Stimulated activated CD8-positive, alpha-beta memory T cell treated with anti-CD3 and anti-CD28 coated beads, Interleukin-2, amount 100 ng/mL, for 1 hour (primary cell): ENCODE results near the gene ZDHHC3.
"Not testable (repeated sequence)": the region's sequence is repeated elsewhere in the genome, so short reads cannot be mapped to it uniquely, and the experiment has no call there.

Source experiments
- DNase-seq, 2 donors: peaks; one replicate each; pipeline ENCODE4 v3.0.0-alpha.2; 2020; ENCODE audit warnings: low read depth in 2 of 2

Gene ZDHHC3

DNA sequence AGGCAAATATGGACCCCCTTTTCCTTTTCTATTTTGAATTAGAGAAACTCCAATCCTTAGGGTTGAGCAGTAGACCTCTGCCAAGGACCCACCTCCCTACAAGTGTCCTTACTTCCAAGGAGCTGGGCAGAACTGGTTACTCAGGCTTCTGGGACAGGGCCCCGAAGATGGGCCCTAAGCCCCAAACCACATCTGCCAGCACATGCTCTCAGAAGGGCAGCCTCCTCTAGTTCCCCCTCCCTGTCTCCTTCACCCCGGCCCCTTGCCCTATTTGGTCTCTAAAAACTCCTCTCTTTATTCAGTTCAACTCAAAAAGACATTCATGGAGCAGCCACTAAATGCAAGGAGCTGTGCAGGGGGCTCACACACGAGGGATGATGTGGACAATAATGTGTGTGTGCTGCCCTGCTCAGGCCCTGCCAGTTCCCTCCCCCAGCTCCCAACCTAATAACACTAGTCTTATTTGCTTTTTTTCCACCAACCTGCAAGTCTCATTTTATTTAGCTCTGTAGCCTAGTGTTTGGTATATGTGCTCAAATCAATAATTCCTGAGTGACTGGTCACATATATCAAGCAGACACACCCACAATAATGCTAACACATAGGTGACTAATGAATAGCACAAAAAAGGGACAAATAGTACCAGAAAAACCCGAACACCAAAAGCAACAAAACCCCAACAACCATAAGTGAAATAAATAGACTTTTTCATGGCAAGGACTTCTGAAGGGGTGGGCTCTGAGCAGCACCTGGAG is 12.2 kb downstream of the ZDHHC3 start:
- no peak for DNase-seq

DNA sequence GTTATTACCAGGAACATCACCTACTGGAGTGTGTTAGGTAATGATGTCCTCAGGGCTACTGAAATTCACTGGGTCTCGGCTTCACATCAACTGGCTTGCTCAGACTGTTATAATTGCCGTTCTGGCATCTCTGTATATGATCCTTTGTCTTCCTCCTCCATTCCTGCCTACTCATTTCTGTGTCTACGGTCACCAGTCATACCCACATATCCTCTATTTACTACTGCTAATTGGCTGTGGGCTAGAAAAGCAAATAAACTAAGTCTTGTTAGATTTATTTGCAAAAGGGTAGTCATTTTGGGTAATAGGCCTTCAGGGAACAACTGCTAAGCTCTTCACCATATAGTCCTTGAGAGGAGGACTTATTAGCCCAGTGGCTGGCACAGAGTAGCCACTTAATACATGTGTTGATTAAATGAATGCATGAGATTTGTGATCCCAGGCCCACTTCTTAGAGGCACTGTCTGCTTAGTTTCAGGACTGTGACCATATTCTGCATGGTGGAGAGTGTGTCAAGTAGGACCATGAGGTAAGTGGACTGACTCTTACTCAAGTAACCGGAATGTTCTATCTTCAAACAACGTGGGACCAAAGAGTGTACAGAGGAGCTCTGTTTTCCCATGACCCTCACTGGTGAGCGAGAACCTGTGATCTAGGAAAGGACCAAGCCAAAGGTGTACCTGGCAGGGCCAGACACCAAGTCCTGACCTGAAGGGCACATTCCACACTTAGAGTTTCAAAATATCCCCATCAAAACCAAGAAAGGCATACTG is 13.2 kb downstream of the ZDHHC3 start:
- DNase-seq = no peak

DNA sequence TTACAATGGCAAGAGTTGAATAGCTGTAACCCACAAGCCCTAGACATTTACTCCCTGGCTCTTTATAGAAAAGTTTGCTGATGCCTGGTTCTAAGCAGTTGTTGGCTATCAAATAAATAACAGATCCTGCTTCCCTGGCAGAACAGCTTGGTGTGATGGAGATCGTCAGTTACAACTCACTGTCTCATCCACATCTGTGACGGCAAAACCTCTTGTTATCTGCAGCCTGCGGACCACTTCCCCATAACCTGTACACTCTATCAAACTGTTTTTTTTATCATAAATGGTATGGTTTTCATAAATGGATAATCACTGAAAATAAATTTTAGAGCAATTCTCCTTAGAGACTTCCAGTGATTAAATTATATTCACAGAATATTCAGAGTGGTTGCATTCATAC is 14.1 kb downstream of the ZDHHC3 start:
- no peak for DNase-seq

DNA sequence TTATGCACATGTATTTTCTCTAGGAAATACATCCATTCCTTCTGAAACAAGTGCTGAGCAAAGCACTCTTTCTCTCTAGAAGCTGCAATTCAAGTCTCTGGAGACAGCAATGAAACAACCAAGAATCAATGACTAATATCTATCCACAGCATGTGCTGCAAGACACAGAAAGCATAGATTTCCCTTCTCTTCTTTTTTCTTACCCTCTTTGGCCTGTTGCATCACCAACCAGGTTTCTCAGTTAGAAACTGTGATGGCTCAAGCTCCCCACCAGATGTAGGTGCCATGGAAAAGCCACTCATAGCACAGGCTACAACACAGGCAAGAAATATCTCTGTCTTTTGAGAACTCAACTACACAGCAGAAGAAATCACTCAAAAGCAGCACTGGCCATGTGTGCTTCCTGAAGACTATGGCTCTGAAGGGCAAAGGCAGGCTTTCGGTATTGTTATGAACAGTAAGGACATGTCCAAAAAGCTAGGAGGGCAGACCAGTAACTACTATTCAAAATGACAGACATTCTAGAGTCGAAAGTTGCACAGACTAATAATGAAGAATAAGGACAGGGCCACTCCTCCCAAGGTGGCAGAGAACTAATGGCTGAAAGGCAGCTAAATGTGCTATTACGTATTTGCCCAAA is 15.5 kb downstream of the ZDHHC3 start:
- DNase-seq = no peak

DNA sequence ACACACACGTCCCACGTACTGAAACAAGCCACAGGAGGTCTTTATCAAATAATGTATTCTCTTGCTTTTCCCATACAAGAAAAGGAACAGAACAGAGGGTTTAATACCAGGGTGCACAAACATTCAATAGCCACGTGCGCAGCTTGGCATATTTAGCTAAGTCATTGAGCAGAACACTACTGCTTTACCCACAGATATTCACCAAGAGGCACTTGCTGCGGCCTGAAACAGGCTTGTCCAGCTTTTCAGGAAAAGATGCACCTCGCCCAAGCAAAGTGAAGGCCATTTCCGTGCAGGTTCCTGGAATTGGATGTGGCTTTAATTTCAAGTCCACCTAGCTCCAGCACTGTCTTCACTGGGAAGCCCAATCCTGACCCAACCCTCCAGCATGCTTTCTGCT is 17.6 kb downstream of the ZDHHC3 start:
- DNase-seq = no peak

DNA sequence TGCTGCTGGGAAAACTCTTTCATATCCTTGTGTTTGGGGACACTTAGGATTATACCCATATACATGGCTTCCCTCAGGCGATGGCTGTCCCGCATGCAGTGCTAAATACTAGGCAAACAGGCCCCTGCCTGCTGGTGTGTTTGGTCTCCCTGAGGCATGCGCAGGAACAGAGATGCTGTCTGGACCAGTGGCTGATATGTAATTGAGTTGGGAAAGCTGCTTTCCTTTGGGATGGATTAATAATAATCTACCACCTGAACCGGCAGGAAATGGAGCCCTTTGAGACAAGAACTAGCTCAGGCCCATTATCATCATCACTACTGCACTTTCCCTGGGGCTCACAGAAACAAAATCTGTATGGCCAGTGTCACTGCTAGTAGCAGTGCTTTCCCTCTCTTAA is 18.0 kb downstream of the ZDHHC3 start:
- no peak for DNase-seq

DNA sequence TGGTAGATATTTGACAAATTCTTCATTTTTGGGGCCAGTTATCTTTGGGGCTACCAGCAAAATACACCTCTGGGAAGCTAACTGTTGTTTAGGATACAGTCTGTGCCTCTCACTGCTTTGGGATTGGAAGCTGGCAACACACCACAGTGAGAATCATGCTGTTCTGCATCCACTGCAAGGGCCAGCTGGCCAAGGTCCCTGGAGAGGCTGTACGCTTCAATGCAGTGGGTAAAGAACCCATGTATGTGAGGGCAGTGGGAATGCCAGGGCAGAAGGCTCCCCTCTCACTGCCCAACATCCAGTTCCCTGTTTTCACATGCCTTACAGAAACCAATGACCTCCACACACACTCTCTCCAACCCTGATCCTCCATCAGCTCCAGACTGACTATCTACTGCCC is 20.1 kb downstream of the ZDHHC3 start:
- DNase-seq = no peak

DNA sequence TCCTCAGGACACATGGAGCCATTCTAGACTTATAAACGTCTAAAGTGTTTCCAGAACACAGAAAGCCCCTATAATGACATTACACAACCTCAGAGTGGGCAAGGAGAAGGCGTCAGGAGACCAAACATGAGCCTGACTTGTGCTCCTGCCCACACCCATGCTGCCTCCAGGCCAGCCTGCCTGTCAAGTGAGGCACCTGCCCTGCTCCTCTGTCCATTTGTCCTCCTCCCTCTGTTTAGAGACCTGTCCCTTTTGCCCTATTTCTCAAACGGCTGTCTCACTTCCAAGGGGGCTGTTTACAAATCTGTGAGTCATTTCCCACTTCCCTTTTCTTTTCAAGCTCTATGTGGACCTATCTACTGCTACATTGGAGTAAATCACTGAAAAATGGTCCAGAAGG is 21.0 kb downstream of the ZDHHC3 start:
- DNase-seq = no peak

DNA sequence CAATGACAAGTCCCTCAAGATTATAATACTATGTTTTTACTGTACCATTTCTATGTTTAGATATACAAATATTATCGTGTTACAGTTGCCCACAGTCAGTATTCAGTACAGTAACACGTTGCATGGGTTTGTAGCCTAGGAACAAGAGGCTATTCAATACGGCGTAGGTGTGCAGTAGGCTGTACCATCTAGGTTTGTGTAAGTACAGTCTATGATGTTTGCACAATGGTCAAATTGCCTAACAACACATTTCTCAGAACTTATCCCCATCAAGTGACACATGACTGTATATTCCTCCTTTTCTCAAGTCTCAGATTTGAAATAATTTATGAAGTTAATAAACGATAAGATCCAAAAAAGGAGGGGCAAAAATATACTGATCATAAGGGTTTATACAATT is 21.7 kb downstream of the ZDHHC3 start:
- DNase-seq = no peak

DNA sequence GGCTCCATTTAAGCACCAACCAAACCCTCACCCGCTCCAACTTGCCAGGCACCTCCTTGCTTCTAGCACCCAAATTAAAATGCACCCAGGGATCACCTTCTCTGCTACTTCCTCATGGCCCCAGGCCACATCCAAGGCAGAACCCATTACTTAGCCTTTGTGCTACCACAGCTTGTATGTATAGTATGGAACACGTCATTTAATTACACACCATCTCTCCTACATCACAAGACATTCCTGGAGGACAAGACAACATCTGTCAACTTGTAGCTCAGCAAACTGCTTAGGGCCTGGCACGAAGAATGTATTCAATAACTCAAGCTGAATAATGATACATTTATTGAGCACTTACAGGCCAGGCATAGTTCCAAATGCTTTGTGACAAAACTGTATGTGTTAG is 23.3 kb downstream of the ZDHHC3 start:
- no peak for DNase-seq

DNA sequence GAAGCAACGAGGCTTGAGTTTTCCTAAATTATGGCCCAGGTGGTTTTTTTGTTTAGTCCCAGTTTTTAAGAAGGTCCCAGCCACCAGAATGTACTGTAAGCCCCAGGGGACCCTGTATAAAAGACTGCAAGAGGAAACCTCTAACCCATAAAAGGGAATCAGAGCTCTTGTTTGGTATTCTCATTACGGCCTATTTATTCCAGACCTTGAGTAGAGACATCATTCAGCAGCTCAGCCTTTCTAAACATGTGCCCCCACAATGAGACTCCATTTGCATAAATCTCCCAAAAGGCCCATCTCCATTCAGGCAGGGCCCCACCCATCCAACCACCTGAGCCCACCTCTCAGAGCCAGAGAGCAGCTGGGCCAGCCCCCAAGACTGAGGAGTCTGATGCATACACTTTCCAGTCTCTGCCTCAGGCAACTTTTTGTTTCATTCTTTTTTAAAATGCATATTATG is 25.7 kb downstream of the ZDHHC3 start:
- no peak for DNase-seq

DNA sequence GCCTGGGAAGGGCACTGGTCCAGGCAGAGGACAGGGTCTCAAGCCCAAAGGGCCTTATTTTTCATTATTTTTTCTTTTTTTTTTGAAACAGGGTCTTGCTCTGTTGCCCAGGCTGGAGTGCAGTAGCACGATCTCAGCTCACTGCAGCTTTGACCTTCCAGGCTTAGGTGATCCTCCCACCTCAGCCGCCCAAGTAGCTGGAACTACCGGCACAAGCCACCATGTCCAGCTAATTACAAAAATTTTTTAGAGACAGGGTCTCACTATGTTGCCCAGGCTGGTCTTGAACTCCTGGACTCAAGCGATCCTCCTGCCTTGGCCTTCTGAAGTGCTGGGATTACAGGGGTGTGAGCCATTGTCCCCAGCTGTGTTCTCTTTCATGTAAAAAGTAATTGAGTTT is 26.2 kb downstream of the ZDHHC3 start:
- not testable (repeated sequence) for DNase-seq

DNA sequence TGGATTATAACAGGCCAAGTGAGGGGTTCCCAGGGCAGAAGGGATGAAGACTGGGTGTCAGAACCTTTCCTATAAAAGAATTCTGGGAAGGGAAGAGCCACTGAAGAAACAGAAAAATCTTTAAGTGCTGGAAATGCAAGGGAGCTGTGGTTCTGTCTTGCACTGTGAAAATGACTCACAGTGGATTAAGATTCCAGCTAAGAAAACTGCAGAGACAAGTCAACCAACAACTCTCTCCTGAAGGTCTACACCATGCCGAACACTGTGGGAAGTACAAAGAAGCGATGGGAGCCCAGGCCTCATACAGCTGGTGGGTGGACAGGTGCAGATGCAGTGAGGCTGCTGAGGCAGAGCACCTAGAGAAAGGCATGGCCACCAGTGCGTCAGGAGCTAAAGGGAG is 27.7 kb downstream of the ZDHHC3 start:
- DNase-seq = no peak

DNA sequence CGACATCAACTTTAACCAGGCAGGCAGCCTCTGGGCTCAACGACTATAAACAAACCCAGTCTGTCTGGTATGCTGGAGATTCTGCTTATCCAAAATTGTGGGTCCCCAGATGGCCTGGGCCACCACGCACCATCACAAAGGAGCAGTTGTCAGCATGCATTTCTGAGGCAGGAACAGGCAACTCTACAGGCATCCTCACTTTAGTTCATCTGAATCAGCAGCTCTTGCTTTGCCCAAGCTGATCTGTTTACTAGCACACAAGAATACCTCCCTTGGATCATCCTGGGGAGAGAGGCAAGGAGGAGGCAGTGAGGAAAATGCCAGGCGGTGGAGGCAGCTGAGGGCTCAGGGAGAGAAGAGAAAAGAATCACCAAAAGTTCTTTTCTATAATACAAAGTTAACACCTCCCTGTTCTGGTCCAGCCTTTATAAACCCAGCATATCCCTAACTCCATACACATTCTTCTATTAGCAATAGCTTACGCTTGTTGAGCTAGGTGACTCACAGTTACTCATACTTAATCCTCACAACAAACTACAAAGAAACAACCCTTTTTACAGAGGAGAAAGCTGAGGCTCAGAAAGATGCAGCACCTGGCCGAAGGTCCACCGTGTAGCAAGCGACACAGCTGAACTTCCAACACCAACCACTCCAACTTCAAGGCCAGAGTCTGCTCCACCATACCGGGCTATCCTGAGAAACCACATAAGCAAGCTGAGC is 33.6 kb downstream of the ZDHHC3 start:
- no peak for DNase-seq

DNA sequence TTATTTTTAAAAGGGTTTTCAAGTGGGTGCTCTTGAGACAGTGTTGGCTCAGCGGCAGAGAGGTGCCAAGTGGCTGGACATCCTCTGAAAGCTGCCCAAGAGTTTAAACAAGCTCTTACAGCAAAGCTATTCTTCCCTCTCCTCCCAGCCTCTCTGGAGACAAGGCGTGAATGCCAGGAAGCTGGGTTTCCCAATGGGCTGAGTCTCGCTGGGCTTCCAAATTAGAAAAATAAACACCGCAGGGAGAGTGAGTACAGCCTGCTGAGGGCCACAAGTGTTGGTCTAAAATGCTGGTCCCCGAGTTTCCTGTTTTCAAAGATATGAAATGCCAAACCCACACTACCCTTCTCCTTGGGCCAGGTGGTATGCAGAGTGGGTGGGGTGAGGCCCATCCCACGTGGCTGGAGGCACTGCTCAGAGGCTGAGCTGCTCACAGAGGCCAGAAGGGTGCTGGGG is 36.4 kb downstream of the ZDHHC3 start:
- no peak for DNase-seq

DNA sequence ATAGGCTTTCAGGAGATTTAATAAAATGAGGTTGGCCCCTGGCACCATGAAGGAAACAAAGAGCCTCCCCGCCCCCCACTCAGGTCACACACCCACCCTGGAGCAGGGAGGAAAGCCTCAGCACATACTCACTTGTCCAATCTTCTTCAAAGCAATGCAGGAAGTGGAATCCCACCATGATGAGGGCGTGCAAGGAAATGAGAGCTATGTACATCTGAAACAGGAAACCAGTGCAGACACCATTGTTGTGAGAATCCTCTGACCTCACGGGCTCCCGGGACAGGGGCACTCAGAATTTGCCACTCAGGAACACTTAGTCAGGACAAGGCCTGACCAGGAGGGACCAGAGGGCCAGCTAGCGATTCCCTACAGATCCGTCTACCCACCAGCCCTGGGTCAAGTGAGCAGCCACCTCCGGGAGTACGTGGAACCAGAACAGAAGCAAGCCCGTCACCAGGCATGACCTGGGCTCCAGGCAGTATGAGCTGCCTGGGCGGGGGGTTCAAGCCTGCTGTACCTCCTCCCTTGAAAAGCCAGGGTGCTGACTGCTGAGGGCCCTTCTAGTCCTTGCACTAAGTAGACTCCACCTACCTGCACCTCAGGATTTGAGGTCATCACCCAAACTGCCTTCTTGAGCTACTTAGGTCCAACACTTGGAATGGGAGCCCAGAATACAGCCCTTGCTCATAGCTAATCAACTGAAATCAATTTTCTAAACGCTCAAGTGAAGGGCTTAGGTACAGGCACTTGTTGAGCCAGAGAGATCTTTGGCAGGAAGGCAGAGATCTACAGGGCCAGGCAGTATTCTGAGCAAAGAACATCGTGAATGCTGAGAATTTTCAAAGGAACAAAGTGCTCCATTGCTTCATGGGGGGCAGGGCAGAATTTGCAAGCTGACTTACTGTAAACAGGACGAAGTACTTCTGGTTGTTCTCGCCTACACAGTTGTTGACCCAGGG is 42.7 kb downstream of the ZDHHC3 start:
- DNase-seq = no peak

DNA sequence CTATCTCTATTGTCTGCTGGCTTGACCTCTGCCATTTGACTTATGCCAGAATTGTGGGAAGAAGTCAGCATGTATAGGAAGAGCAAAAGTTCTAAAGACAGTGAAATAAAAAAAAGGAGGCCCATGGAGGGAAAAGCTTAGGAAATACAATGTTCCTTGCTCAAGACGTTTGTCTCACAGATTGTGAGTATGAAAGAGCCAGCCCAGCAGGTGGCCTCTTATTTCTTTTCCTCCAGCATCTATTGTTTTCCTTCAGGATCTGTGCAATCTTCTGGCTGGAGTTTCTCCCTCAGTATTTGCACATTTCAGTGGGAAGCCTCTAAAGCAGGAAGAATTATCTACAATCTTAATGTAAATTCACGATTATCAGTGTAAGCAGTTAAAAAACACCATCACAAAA is 43.7 kb downstream of the ZDHHC3 start:
- no peak for DNase-seq

DNA sequence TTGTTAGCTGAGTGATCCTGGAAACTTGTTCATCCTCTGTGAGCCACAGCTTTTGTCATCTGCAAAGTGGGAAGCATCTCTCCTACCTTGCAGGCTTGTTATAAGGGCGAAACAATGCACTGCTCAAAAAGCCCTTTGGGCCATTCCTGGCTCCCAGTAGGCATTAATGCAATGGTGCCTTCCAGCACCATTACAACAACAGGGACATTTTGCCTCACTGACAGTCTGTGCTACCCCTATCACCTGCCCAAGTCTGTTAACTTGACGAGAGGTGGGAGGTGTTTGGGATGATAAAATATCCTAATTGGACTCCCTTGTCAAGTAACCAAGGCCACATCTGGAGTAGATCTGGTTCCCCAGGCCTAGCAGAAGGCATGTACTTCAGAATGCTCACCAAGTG is 44.2 kb downstream of the ZDHHC3 start:
- no peak for DNase-seq

DNA sequence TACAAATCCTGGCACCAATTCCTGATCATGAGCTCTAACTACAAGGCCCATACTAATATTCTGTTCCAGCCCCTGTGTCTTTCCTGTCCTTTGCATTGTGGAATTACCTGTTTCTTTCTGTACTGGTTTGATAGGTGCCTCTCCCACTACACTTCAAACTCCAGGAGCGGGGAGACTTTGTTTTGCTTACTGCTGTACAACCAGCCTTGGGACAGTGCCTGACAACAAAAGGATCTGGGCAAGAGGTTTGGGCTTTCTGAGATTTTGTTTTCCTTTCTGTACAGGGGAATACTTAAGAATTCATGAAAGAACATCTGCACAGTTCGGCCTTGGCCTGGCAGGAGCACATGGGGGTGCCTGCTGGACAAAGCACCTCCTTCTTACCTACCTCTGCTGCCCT is 45.1 kb downstream of the ZDHHC3 start:
- DNase-seq = no peak

DNA sequence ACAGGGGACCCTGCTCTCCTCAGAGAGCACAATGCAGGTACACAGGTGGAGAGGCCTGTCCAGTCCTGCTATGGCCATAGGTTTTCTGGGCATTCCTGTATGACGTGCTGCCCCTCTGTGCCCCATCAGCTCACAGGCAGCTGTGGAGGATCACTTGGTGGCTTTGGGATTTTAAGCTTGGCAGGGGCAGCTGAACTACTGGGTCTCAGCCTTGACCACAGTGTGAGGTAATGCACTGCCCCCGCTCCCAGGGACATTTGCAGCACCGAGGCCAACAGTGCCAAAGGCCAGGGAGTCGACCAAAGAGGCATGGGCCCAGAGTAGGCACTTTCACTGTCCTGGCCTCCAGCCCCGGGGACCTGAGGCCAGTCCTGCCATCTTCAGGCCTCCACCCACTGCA is 46.2 kb downstream of the ZDHHC3 start:
- no peak for DNase-seq

DNA sequence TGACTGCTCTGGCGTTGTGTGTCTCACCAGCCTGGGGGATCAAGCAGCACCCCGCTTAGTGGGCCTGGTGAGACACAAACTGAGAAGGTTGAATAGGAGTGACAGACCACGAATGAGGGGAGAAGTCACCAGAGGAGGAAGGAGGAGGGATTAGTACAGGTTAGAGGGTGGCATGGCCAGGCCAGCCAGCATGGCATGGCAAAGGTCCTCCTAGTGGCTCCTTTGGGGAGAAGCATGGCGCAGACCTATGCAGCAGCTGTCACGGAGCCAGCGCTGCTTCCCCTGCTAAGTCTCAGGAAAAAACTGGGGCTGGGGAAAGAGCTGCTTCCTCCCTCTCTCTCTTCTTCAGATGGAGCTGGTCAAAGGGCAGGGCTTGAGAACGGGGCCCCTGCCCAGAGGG is 48.6 kb downstream of the ZDHHC3 start:
- DNase-seq = no peak
